Esophagus muscularis mucosa (tissue), 4 donors: ENCODE measurements around the gene SLC8A1.

Experiments used
- EP300 ChIP-seq: sonication (generic); formaldehyde crosslinking; IDR thresholded peaks from one replicate; pipeline ENCODE4 v1.6.1; 2017; ENCODE audit warnings: antibody characterized with exemption
- POLR2AphosphoS5 ChIP-seq, 2 donors: sonication (generic); formaldehyde crosslinking; IDR thresholded peaks; one replicate each; pipeline ENCODE4 v1.6.1; 2017; ENCODE audit warnings: antibody characterized with exemption in 2 of 2
- TF ChIP-seq, protein P1 (sequence below), 3 experiments: fragments of 200-600 bp in 2 of 3; fragments of 450-650 bp in 1 of 3; sonication (generic) in 2 of 3; IDR thresholded peaks; one replicate each; pipeline ENCODE4 v1.5.1; 2017 to 2019; ENCODE audit warnings: antibody characterized with exemption in 3 of 3, mild to moderate bottlenecking in 2 of 3, moderate library complexity in 1 of 3

DNA sequence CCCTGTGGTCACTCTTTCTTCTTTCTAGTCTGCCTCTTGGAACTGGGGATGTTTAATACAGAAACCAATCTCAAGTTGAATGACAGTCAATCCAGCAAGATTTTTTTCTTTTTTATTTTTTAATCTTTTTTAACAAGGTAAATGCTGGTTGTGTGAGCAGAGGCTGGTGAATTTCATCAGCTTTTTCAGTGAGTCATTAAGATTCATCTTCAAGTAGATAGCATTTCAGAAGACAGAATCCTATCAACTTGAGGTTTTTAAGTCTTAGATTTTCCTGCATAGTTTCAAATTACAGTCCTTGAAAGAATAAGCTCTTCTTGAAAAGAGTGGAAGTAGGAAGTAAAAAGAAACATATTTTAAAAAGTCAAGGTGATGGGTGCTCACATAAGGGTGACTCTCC lies 12.4 kb downstream of the SLC8A1 start:
- TF ChIP-seq, protein P1, sequence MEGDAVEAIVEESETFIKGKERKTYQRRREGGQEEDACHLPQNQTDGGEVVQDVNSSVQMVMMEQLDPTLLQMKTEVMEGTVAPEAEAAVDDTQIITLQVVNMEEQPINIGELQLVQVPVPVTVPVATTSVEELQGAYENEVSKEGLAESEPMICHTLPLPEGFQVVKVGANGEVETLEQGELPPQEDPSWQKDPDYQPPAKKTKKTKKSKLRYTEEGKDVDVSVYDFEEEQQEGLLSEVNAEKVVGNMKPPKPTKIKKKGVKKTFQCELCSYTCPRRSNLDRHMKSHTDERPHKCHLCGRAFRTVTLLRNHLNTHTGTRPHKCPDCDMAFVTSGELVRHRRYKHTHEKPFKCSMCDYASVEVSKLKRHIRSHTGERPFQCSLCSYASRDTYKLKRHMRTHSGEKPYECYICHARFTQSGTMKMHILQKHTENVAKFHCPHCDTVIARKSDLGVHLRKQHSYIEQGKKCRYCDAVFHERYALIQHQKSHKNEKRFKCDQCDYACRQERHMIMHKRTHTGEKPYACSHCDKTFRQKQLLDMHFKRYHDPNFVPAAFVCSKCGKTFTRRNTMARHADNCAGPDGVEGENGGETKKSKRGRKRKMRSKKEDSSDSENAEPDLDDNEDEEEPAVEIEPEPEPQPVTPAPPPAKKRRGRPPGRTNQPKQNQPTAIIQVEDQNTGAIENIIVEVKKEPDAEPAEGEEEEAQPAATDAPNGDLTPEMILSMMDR (IDR thresholded peaks at IDR 0.05), result no peak
- TF ChIP-seq EP300, result no peak
- no peak for TF ChIP-seq POLR2AphosphoS5 (IDR thresholded peaks at IDR 0.05)
